PC-9 (cell line): Measurements from ENCODE around the gene SSNA1.

Source experiments
- EZH2 ChIP-seq: fragments of 200-600 bp; sonication (generic); IDR thresholded peaks from 2 replicates; pipeline ENCODE4 v1.8.0; 2017; ENCODE audit warnings: antibody characterized with exemption, low read depth
- TF ChIP-seq, protein P1 (sequence below): fragments of 200-600 bp; sonication (generic); conservative IDR thresholded peaks from 2 replicates; pipeline ENCODE4 v1.6.1; 2017; ENCODE audit warnings: mixed run types, antibody characterized with exemption, mild to moderate bottlenecking, moderate library complexity

DNA sequence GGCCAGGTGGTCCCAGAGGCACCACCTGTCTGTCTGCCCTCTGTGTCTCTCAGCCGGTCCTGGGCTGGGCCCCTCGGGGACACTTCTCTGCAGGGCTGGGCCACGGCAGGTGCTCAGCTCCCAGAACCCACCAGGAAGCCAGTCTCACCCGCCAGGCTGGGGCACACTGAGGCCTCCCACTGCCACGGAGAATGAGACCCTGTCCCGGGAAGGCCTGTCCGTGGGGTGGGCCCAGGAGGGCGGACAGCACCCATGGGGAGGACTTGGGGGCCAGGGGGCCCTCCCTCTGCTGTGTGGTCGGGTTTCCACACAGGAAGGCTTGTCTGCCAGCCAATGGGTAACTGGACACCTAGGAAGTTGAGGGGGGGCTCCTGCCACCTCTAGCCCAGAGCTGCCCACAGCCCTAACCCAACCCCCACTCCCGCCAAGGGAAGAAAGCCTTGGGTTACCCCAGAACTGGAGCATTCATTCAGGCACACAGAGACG lies 48.5 kb downstream of the SSNA1 start:
- TF ChIP-seq, protein P1, sequence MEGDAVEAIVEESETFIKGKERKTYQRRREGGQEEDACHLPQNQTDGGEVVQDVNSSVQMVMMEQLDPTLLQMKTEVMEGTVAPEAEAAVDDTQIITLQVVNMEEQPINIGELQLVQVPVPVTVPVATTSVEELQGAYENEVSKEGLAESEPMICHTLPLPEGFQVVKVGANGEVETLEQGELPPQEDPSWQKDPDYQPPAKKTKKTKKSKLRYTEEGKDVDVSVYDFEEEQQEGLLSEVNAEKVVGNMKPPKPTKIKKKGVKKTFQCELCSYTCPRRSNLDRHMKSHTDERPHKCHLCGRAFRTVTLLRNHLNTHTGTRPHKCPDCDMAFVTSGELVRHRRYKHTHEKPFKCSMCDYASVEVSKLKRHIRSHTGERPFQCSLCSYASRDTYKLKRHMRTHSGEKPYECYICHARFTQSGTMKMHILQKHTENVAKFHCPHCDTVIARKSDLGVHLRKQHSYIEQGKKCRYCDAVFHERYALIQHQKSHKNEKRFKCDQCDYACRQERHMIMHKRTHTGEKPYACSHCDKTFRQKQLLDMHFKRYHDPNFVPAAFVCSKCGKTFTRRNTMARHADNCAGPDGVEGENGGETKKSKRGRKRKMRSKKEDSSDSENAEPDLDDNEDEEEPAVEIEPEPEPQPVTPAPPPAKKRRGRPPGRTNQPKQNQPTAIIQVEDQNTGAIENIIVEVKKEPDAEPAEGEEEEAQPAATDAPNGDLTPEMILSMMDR, result no peak
- TF ChIP-seq EZH2, result no peak
